GM21526 (cell line): ENCODE data around the gene RASA3.

Experiments used
- ATAC-seq: cut with Tn5 transposase; IDR thresholded peaks from one replicate; pipeline ENCODE4 v1.9.1; 2021; ENCODE audit warnings: moderate library complexity; ENCODE audit not compliant: unreplicated experiment, low FRiP score

Gene RASA3

DNA sequence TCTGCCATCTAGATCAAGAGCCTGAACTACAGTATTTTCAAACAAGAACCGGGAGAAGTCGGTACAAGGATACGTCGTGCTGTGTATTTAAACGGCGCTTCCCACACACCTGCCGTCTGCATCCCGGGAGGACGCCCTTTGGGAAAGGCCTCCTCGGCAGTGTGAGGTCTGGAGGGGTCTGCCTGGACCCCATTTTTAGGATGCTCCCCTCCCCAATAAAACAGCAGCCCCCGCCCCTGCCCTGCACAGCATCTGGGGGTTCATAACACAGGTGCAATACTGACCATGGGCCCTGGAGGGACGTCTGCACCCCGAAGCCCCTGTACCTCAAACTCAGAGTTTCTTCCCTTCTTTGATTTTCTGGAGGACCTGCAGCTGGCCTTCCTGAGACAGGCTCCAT is 154.4 kb downstream of the RASA3 start:
- no peak for ATAC-seq

DNA sequence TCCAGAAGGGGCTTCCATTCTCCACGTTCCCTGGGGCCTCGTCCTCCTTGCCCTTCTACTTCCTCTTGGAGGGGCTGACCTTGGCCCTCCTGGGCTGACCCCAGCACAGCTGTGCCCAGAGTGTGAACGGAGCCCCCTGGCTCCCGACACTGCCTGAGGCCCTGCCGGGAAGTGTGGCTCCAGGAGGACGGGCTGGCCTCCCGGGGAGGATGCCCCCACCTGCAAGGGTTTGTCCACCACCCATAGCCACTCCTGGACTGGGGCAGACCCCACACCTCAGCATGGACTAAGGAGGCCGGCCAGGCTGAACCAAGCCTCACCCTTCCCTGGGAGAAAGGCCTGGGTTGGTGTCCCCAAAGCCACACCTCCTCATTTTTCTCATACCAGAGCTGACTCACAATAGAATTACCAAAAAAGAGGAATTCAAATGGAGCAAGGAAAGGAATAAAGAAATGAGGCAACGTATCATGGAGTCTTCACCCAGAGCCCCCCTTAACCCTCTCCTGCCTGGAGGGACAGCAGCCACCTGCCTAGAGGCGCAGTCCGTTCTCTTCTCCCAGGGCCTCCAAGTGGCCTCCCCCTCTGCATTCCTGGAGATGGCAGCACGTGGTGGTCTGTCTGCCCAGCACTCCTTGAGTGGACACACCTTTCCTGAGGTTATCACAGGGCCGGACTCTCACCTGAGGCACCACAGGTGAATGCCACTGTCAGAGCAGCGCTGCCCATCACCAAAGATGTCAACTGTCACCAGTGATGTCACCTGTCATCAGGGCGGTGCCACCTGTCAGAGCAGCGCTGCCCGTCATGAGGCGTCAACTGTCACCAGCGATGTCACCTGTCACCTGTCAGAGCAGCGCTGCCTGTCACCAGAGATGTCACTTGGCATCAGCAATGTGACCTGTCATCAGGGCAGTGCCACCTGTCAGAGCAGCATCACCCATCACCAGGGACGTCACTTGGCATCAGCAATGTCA is 155.4 kb downstream of the RASA3 start:
- ATAC-seq = no peak

DNA sequence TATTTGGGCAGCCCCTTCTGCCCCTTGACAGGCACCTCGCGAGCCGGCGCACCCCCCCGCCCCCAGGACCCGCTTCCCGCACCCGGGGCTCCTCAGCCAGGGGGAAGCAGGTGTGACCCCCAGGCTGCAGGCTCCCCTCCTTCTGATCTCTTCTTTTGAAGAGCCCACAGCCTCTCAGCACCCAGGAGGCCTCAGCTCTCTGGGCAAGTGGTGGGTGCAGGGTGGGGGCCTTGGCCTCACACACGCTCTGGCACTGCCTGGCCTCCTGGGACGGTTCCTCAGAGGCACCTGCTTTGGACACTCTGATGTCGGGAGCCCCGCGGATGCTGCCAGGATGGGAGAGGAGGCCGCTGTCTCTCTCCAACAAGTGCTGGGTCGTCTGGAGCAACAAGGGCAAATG is 157.0 kb downstream of the RASA3 start:
- ATAC-seq = no peak

DNA sequence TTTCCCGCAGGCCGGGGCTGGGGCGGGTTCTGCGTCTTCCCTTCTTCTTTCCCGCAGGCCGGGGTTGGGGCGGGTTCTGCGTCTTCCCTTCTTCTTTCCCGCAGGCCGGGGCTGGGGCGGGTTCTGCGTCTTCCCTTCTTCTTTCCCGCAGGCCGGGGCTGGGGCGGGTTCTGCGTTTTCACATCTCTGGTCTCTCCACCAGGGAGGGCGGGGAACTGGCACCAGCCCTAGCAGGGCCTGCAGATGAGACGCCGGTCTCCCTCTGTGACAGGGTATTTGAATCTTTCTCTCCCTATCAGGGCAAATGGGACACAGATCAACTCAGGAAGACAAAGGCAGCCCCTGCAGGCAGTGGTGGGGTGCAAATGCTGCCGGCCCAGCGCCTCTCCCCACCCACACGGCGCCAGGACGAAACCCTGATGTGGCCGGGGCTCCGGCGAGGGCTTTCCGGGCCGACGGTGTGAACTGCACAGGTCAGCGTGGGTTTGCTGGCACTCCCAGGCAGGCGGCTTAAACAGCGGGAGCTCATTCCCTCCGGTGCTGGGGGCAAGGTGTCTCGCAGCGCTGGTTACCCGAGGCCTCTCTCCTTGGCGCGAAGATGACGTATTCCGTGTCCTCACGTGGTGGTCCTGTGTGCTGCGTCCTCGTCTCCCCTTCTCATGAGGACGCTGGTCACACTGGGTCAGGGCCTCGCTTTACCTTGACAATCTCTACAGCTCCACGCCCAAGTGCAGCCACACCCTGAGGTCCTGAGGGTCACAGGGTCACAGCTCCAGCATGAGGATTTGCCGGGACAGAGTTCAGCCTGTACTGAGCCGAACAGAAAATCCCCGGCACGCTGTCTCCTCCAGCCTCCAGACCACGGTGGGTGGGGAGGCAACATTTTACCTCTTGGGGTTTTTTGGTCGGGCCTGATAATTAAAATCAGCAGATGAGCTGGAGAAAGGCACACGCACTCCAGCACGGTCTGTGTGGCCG is 157.8 kb downstream of the RASA3 start:
- no peak for ATAC-seq

DNA sequence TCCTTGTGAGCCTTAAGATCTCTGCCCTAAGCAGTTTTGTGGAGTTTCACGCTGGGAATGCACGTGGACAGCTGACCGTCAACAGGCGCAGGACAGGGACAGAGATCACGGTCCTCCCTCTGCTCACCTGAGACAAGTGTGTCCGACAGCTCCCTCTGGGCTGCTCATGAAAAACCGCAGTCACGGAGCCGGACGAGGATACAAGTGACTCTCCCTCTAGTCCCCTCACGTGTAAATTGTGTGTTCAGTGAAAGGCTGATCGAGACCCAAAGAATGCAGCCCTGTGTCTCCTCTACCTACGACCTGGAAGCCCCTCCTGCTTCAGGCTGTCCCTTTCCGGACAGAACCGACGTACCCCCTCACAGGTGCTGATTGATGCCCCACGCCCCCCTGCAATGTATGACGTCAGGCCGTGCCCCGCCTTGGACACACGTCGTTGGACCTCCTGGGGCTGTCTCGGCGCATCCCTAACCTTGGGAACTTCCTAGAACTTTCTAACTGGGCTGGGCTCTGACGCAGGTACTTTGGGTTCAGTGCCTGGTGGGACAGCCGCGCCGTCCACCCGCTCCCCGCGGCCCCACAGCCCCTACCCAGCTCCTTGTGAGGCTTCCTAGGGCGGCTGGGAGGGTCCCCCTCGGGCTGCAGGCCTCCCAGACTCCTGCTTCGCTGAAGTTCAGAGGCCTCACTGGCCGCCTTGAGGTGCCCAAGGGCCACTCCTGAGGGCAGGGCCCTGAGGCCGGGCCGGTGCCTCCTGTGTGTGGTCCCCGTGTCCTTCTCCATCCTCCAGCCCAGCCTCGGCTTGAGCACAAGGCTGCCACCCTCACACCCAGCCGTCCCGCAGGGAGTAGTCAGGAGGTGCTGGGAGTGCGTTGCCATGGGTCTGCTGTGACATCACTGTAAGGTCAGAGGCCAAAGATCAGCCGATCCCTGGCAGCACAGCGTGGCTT is 158.9 kb downstream of the RASA3 start, which contains the start of gene C13orf46:
Gene C13orf46 (minus strand): TSS at position 859 of the 947 bp plus-strand sequence. CDS start 79 bp downstream, at position 780.
- no peak for ATAC-seq

DNA sequence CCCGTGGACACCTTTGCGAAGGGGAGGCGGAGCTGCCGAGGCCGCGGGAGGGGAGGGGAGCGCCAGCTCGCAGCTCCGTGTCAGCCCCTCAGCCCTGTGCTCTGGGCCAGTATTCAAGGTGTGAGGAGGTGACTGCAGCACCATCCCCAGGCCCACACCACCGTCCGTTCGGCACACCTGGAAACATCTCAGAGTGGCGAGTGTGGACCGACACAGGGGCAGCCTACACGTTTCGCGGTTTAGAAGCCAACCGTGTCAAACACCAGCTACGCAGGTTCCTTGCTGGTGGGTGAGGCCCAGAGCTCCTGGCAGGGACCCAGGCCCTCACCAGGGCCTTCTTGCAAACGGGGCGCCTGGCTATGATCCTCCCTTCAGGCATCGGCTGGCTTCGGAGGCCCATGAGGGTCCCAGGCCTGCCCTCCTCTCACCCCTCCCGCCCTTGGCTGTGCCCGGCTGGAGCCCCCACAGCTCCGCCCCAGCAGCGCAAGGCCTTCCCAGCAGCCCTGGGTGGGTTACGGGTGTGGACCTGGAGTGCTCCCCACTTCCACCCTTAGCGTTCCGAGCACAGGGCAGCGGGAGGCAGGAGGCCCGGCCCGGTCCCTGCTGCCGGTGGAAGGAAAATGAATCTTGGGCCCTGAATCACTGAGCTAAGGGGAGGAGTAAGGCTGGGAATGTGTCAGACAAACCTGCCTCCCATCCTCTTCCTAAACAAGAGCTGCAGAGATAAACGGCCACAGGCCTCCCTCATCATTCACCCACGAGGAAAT is 159.8 kb downstream of the RASA3 start:
- no peak for ATAC-seq

DNA sequence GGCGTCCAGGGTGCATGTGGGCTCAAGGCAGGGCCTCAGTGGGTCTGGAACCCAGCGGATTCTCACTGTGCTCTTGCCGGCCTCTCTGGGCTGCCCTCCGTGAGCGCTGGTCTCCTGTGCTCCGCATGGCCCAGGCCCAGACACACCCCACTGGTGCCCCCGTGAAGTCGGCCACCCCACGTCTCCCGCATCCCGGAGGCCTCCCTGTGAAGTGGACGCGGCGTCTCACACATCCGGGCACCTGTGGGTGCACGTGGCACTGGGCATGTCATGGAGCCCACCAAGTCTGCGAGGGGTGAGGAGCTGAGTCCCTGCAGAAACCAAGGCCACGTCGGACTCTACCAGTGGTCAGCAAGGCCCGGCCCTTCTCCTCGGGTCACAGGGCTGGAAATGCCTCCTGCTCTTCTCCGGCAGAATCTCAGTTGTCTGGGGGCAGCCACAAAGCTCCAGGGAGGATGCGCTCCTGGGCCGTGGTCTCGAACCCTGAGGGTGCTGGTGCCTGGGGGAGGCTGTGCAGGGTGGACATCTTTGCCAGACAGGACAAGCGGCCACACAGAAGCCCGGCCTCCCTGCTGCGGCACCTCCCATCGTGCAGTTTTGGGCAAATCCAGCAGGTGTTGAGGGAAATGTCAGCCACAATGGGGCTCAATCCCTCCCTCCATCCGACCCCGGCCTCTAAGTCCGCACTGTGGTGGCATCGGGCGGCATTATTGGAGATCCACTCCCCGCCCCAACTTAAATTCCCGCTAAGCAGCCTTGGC is 160.8 kb downstream of the RASA3 start:
- no peak for ATAC-seq

DNA sequence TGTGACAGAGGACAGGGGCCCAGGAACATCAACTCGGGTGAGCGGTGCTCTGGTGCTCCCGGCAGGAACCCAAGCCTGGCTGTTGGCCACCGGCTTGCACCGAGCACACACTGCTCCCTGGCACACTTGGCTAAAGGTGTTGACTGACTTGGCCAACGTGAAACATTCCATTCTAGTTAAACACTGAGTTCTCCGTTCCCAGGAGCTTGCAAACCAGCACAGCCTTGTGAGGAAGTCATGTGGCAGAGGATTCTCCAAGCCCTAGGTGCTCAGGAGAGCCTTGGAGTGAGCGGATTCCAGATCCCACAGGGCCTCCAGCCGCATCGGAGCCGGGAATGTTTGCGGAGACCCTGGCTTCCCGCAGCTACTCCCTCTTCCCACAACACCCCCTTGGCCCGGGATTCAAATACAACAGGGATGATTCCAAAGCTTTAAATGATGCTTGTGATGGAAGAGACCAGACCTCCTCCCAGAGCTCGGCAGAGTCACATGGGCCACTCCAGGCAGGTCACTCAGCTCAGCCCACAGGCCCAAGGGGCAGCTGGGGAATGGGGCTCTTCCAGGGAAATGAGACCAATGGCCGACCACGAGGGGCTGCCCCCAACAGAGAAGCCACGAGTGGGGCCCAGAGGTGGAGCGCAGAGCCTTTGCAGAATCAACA is 161.5 kb downstream of the RASA3 start:
- no peak for ATAC-seq

DNA sequence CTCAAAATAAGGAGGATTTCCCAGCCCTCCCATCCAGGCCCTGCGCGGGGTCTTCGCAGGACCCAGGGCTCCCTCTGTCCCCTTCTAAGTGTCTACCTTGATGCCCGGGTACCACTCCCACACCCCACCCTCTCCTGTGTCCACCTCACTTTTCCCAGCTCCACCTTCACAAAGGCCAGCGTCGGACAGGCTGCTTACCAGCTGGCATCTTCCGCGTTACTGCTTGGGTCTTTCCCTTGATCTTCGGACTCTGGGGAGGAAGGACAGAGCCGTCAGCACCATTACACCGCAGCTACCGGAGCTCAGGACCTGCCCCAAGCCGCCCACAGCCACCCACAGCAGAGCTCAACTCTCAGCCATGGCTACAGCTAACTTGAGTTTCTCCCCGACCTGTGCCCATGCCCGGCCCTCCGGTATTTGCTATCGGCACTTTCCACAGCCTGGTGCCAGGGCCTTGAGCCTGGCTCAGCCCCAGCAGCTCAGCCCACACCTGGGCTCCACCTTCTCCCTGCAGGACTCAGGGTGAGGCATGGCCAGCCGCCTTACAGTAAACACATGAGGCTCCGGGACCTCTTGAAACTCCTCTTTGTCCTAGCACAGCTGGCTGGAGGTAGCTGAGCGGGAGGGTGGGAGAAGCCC is 162.3 kb downstream of the RASA3 start:
- no peak for ATAC-seq

DNA sequence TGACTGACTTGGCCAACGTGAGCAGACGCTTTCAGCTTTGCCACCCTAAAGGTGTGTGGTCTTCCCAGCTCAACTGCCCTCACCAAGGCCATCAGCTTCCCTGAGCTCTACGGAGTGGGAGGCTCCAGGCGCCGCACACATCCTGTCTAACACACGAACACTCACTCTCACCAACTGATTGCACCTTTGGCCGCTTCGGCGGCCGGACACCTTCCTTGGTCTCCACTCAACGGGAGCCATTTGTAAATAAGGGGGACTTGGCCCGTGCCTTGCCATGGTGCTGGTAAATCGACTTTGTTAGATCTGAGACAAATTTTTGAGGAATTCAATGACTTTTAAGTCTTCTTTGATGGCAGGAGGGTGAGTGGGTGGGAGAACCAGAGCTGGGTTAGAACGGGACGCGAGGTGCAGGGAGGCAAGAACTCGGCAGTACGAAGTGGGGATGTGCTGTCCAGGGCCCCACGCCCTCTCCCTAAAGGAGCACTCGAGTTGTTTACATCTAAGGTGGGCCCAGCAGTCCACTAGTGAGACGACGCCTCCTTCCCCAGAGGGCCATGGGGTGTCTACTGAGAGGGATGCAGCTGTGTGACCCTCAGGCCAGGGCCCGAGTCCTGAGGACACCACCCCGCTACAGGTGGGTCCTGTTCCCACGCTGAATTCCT is 163.0 kb downstream of the RASA3 start:
- ATAC-seq = no peak

DNA sequence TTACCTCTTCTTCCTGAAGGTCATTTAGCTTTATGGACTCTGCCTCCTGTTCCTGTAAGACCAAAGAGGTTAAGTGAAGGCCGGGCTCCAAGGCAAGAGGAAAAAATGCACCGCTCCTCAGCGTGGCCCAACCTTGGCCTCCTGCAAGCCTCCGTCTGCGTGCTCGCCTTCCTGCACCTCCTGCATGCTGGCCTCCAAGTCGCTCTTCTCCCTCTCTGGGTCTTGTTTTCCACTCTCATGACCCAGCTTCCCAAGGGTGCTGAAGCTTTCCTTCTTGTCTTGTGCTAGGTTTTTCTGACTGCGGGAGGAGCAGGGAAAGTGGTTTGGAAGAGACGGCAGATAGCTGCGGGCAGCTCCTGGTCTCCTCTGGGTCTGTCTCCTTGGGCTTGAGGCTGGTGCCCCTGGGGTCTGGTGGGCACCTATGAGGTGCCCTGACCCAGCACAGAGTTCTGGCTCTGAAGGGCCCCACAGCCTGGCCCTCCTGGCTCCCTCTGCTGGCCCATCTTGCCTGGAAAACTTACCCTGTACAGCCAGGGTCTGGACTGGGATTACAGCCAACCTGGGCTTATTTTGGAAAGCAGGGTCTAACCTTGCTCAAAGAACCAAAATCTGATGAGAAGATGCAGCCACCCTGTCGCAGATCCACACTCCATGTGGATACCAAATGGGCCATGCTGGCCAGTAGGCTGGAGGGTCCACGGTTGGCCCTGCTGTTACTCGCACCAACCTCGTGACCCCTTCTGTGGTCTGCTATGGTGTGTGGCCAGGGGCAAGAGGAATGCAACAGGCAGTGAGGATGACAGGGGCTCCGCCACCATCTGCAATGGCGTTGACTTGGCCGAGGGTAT is 163.7 kb downstream of the RASA3 start:
- ATAC-seq = no peak

DNA sequence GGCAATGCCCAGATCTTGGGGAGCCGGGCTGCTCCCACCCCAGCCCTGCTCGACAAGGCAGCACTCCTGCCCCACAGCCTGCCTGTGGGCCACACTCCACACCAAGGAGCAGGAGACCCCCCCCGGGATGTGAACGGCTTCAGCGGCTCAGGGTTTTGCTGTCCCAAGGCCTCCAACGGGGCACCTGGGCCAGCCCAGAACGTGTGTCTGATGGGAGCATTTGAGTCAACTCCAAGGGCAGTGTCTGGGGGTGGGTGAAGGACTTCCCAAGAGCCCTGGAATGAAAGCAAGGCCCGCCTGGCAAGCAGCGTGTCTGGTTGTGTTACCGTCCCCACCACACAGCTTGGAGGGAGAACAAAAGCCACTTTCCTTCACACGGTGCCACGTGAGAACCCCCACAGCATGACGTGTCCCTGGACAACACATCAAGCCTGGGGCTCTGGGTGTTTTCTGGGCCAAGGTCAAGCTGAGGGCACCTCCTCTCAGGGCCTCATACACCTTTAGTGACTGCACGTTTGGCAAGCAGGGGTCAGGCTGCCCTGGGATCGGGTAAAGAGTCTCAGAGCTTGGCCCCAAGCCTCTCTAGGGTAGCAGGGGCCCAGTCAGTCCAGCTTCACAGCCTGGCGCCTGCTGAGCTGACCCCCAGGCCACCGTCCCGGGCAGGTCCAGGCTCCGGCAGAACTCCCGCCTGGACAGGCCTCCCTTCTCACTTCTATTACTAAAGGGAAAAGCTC is 164.5 kb downstream of the RASA3 start:
- no peak for ATAC-seq

DNA sequence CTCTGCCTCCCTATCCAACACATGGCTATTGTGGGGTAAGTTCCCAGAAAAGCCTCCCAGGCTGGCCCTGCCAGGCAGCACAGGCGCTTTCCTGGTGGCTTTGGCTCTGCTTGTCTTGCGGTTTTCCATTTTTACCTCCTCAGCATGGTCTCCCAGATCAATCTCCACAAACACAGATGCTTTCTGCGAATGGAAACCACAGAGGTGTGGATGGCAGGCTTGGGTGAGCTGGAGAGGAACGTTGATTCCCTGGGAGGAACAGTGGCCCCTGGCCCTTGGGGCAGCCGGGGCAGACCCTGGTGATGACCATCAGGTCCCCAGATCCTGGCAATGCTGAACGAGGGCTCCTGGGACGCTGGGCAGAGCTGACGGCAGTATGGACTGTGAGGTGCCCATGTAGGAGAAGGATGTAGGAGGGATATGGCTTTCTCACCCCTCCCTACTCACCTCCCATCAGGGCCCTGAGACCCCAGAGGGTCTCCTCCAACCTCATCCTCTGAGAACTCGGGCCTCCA is 165.2 kb downstream of the RASA3 start:
- ATAC-seq = no peak

DNA sequence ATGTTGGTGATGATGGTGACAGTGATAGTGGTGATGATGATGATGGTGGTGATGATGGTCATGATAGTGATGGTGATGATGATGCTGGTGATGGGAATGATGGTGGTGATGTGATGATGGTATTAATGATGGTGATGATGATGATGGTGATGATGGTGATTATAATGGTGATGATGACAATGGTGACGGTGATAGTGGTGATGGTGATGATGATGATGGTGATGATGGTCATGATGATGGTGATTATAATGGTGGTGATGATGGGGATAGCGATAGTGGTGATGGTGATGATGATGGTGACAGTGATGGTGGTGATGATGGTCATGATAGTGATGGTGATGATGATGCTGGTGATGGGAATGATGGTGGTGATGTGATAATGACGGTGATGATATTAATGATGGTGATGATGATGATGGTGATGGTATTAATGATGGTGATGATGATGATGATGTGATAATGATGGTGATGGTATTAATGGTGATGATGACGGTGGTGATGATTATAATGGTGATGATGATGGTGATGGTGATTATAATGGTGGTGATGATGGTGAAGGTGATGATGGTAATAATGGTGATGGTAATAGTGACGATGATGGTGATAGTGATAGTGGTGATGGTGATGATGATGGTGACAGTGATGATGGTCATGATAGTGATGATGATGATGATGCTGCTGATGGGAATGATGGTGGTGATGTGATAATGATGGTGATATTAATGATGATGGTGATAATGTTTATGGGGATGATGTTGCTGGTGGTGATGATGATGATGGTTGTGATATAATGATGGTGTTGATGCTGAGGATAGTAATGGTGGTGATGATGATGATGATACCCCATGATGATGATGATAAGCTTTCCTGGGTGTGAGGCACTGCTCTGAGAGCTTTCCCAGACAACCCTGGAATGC is 166.2 kb downstream of the RASA3 start:
- ATAC-seq = no peak
